WTC11 (cell line): ENCODE data around the gene TMEM204. TPM values are rescaled to one million over a fixed set of nuclear protein-coding genes. Genes with fewer than 3 reads are reported as not detected.

Experiments
- ATAC-seq: fragments of 200-7000 bp; cut with Tn5 transposase; 2 replicates; pipeline ENCODE4 v1.10.0; 2021; ENCODE audit warnings: mild to moderate bottlenecking, moderate library complexity
- CTCF ChIA-PET: fragments of 300-600 bp; sonication (Branson Sonifier 250); formaldehyde crosslinking; loops from one replicate; lab custom pipeline; 2021; ENCODE audit warnings: antibody characterized with exemption; lab: Charles Lee
- POLR2A ChIA-PET: fragments of 350-600 bp; sonication (Branson Sonifier 250); formaldehyde crosslinking; loops from one replicate; lab custom pipeline; 2021; ENCODE audit warnings: antibody characterized with exemption; lab: Charles Lee
- DNase-seq: peaks from one replicate; pipeline ENCODE4 v3.0.0; 2021; ENCODE audit warnings: low spot score
- H3K27ac Mint-ChIP-seq: 2 replicates; pipeline ENCODE4 v1.8.0; 2021; ENCODE audit warnings: mixed read lengths
- H3K27me3 Mint-ChIP-seq: 2 replicates; pipeline ENCODE4 v1.8.0; 2021; ENCODE audit warnings: low read depth, mild to moderate bottlenecking, moderate library complexity, mixed read lengths
- H3K36me3 Mint-ChIP-seq: 2 replicates; pipeline ENCODE4 v1.8.0; 2021; ENCODE audit warnings: mixed read lengths
- H3K4me1 Mint-ChIP-seq: 2 replicates; pipeline ENCODE4 v1.8.0; 2022; ENCODE audit warnings: mixed read lengths
- H3K4me3 Mint-ChIP-seq: 2 replicates; pipeline ENCODE4 v1.8.0; 2021; ENCODE audit warnings: mild to moderate bottlenecking, moderate library complexity, mixed read lengths
- H3K9me3 Mint-ChIP-seq: 2 replicates; pipeline ENCODE4 v1.8.0; 2021; ENCODE audit warnings: mixed read lengths
- AFF4 ChIP-seq: sonication (generic); formaldehyde crosslinking; IDR thresholded peaks from 2 replicates; pipeline ENCODE4 v1.8.1; 2023; ENCODE audit warnings: mild to moderate bottlenecking, missing genetic modification reagents, borderline replicate concordance
- ATF6 ChIP-seq: sonication (generic); formaldehyde crosslinking; IDR thresholded peaks from 2 replicates; pipeline ENCODE4 v1.8.1; 2023; ENCODE audit warnings: mild to moderate bottlenecking, missing genetic modification reagents
- CTCF ChIP-seq: fragments of 200-600 bp; IDR thresholded peaks from 2 replicates; pipeline ENCODE4 v1.8.0; 2022; ENCODE audit warnings: antibody characterized with exemption
- E2F1 ChIP-seq: sonication (generic); formaldehyde crosslinking; IDR thresholded peaks from 2 replicates; pipeline ENCODE4 v1.8.0; 2022; ENCODE audit warnings: mild to moderate bottlenecking, missing genetic modification reagents
- EMX1 ChIP-seq: fragments of 250-450 bp; sonication (Bioruptor Pico); IDR thresholded peaks from 2 replicates; pipeline ENCODE4 v1.8.0; 2021; ENCODE audit warnings: mild to moderate bottlenecking
- ETV6 ChIP-seq: sonication (generic); formaldehyde crosslinking; IDR thresholded peaks from 2 replicates; pipeline ENCODE4 v1.8.1; 2022; ENCODE audit warnings: mild to moderate bottlenecking, missing genetic modification reagents
- FOXP1 ChIP-seq: sonication (generic); formaldehyde crosslinking; IDR thresholded peaks from 2 replicates; pipeline ENCODE4 v1.8.0; 2022; ENCODE audit warnings: missing genetic modification reagents, mild to moderate bottlenecking, moderate library complexity, borderline replicate concordance
- NFATC4 ChIP-seq: fragments of 250-450 bp; sonication (Bioruptor Pico); IDR thresholded peaks from 2 replicates; pipeline ENCODE4 v1.9.0; 2021; ENCODE audit warnings: mild to moderate bottlenecking
- NFE2L1 ChIP-seq: sonication (generic); formaldehyde crosslinking; IDR thresholded peaks from 2 replicates; pipeline ENCODE4 v1.8.1; 2023; ENCODE audit warnings: missing genetic modification reagents
- NR2C2 ChIP-seq: sonication (generic); formaldehyde crosslinking; IDR thresholded peaks from 2 replicates; pipeline ENCODE4 v1.8.0; 2022; ENCODE audit warnings: mild to moderate bottlenecking, missing genetic modification reagents
- NR3C1 ChIP-seq: sonication (generic); formaldehyde crosslinking; conservative IDR thresholded peaks from 2 replicates; pipeline ENCODE4 v1.8.1; 2023; ENCODE audit warnings: low read depth, mild to moderate bottlenecking, missing genetic modification reagents
- RORB ChIP-seq: fragments of 250-450 bp; sonication (Bioruptor Pico); IDR thresholded peaks from 2 replicates; pipeline ENCODE4 v1.9.0; 2021; ENCODE audit warnings: mild to moderate bottlenecking
- TCF7 ChIP-seq: sonication (generic); formaldehyde crosslinking; IDR thresholded peaks from 2 replicates; pipeline ENCODE4 v1.8.0; 2022; ENCODE audit warnings: mild to moderate bottlenecking, low read depth, missing genetic modification reagents, moderate library complexity
- ZMAT4 ChIP-seq: fragments of 250-450 bp; sonication (Bioruptor Pico); IDR thresholded peaks from 2 replicates; pipeline ENCODE4 v1.9.0; 2021; ENCODE audit warnings: mild to moderate bottlenecking
- ZNF121 ChIP-seq: sonication (generic); formaldehyde crosslinking; IDR thresholded peaks from 2 replicates; pipeline ENCODE4 v1.8.0; 2023; ENCODE audit warnings: missing genetic modification reagents
- ZNF281 ChIP-seq: sonication (generic); formaldehyde crosslinking; IDR thresholded peaks from 2 replicates; pipeline ENCODE4 v1.8.0; 2023; ENCODE audit warnings: mild to moderate bottlenecking, missing genetic modification reagents
- ZSCAN18 ChIP-seq: fragments of 250-450 bp; sonication (Bioruptor Pico); IDR thresholded peaks from 2 replicates; pipeline ENCODE4 v2.1.2; 2022; ENCODE audit warnings: mild to moderate bottlenecking, moderate library complexity
- total RNA-seq: library from RNA; stranded (reverse); gene quantifications from 3 replicates; pipeline ENCODE4 v1.2.3, GENCODE V29; 2021

The TMEM204 gene
- total RNA-seq, 1 experiment from 2014 or later, result 0.35 TPM

GRCh38 chr16:1518626-1519135, 14.8 kb upstream of the TMEM204 start:
- no peak overlapping the region for H3K4me3 Mint-ChIP-seq
- TF ChIP-seq CTCF (no peak), NR3C1 (CRISPR knock-in tag) (no peak), AFF4 (CRISPR knock-in tag) (no peak), ZMAT4 (CRISPR knock-in tag) (no peak)
- TF ChIP-seq, all 79 proteins: peak for 0
- Mint-ChIP-seq H3K4me1 (no peaks in the 10 kb centered on the region), H3K36me3 (peaks cover 9% of the 10 kb centered on the region), H3K9me3 (peaks cover 15% of the 10 kb centered on the region), H3K27me3 (no peaks in the 10 kb centered on the region; the same call in 1 of the 2 replicates), H3K27ac (no peak overlapping the region)
- no peak for DNase-seq
- POLR2A ChIA-PET, result no interaction called here
- no peak for ATAC-seq
- CTCF ChIA-PET, result no interaction called here

- Mint-ChIP-seq H3K4me1 (no peaks in the 10 kb centered on the region), H3K27ac (no peak overlapping the region), H3K27me3 (no peaks in the 10 kb centered on the region; the same call in 1 of the 2 replicates), H3K36me3 (peaks cover 5% of the 10 kb centered on the region; the same call in 1 of the 2 replicates), H3K4me3 (no peak overlapping the region), H3K9me3 (peaks cover 9% of the 10 kb centered on the region)
- POLR2A ChIA-PET, result no interaction called here
- ATAC-seq (no peak), DNase-seq (no peak)
- no peak for TF ChIP-seq NR2C2 (CRISPR knock-in tag)
- TF ChIP-seq ATF6 (CRISPR knock-in tag), result no peak
- no peak for TF ChIP-seq ETV6 (CRISPR knock-in tag)
- TF ChIP-seq TCF7 (CRISPR knock-in tag), result no peak
- no peak for TF ChIP-seq ZNF121 (CRISPR knock-in tag)
- no peak for TF ChIP-seq FOXP1 (CRISPR knock-in tag)
- TF ChIP-seq E2F1 (CRISPR knock-in tag), result no peak
- CTCF ChIA-PET, result interaction anchor here (0.9 kb wide), 1 partner anchor 8 kb away, joined by 3 read pairs; no protein-coding TSS in a partner anchor
Measured at GRCh38 chr16:1519831-1520230, 13.6 kb upstream of the TMEM204 start.

- Mint-ChIP-seq H3K36me3 (0 out of 2 replicates have a peak, but pooled peaks cover 1% of the 10 kb centered on the region), H3K9me3 (peaks cover 5% of the 10 kb centered on the region; the same call in 1 of the 2 replicates), H3K27me3 (no peaks in the 10 kb centered on the region; the same call in 1 of the 2 replicates), H3K27ac (no peak overlapping the region), H3K4me3 (no peak overlapping the region), H3K4me1 (no peaks in the 10 kb centered on the region)
- POLR2A ChIA-PET, result no interaction called here
- DNase-seq (no peak), ATAC-seq (no peak)
- CTCF ChIA-PET, result interaction anchor here (0.9 kb wide), 1 partner anchor 9 kb away, joined by 3 read pairs; no protein-coding TSS in a partner anchor
- TF ChIP-seq NFE2L1 (CRISPR knock-in tag) (no peak), EMX1 (CRISPR knock-in tag) (no peak), RORB (CRISPR knock-in tag) (no peak), ZNF281 (no peak), ZSCAN18 (CRISPR knock-in tag) (no peak), NFATC4 (no peak)
Measured at GRCh38 chr16:1520461-1520860, 13.0 kb upstream of the TMEM204 start.
